NCI-H345 (cell line): Measurements from ENCODE around the gene SKIL.
A peak's percentile ranks its signal among the peaks of the same experiment; 100 is the strongest.
"Not testable (repeated sequence)": the region's sequence is repeated elsewhere in the genome, so short reads cannot be mapped to it uniquely, and the experiment has no call there.

Experiments used
- DNase-seq: peaks from one replicate; lab custom pipeline; 2025; lab: John Stamatoyannopoulos, UW

SKIL gene, protein sequence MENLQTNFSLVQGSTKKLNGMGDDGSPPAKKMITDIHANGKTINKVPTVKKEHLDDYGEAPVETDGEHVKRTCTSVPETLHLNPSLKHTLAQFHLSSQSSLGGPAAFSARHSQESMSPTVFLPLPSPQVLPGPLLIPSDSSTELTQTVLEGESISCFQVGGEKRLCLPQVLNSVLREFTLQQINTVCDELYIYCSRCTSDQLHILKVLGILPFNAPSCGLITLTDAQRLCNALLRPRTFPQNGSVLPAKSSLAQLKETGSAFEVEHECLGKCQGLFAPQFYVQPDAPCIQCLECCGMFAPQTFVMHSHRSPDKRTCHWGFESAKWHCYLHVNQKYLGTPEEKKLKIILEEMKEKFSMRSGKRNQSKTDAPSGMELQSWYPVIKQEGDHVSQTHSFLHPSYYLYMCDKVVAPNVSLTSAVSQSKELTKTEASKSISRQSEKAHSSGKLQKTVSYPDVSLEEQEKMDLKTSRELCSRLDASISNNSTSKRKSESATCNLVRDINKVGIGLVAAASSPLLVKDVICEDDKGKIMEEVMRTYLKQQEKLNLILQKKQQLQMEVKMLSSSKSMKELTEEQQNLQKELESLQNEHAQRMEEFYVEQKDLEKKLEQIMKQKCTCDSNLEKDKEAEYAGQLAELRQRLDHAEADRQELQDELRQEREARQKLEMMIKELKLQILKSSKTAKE

DNA sequence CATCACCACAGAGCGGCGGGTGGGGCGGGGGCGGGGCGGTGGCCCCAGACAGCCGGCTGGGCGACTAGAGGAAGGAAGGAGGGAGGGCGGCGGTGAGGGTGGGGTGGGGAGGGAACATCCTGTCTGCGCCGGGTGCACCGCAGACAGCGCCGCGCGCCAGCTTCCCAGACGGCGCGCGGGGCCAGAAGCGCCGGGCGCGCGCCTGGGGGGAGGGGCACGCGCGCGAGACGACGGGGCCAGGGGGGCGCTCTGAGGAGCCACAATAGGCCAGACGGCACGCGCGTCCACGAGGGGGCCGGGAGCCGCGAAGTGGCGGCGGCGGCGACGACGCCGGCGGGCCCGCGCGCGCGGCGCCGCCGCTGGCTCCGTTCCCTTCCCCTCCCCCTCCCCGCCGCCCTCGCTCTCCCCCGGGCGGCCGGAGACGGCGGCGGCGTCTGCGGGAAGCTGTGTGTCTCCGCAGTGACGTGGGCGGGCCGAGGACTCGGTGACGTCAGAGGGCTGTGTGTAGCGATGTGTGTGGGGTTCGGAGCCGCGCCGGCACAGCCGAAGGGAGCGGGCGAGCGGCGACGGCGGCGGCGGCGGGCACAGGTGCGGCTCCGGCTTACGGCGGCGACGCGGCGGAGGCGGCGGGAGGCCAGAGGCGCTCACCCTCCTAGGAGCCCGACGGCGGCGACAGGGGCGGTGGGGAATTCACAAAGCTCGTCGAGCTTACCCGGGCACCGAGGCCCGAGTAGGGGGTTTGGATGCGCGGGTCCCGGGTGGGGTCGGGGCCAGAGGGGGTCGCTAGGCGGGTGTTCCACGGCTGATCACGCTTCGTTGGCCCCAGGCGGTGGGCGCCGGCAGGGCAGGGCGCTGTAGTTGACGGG, at the start of gene SKIL:
Gene SKIL, plus strand, starts transcription at position 540 of the 866 bp plus-strand sequence. CDS start 2,617 bp downstream, outside the sequence.
- DNase-seq: peak; percentile 93

DNA sequence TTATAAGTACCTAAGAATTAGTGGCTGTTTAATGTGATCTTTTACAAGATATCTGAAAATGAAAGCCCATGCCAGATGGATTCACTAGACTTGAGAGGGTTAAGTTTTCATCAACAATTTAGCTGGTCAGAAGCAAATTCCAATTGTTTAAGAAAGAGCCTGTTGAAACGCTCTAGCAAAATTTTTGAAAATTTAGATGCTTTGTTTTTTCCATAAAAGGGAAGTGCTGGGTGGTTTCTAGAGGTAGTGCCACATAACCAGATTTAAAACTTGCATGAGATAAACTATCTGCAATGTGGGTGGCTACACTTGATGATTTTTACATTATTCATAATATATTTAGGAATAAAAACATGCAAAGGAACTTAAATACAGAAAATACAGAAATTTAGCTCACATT, 48.5 kb upstream of the SKIL start:
- DNase-seq: no peak

DNA sequence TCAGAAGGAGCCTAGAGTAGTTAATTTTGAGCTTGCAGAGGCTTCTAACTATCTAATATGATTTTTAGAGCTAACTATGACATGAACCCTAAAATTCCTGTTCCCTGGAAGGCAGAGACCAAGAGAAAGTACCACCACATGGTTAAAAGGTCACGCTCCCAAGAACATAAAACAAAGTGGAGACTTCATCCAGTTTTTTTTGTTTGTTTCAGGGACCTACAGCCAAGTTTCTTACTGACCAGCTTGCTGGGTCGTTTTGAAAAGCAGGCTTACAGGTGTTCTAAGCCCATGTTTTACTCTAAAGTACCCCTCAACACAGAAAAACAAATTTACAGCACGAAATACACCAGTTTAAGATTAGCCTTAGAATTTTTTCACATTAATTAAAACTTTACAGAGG, 39.6 kb upstream of the SKIL start:
- no peak for DNase-seq

DNA sequence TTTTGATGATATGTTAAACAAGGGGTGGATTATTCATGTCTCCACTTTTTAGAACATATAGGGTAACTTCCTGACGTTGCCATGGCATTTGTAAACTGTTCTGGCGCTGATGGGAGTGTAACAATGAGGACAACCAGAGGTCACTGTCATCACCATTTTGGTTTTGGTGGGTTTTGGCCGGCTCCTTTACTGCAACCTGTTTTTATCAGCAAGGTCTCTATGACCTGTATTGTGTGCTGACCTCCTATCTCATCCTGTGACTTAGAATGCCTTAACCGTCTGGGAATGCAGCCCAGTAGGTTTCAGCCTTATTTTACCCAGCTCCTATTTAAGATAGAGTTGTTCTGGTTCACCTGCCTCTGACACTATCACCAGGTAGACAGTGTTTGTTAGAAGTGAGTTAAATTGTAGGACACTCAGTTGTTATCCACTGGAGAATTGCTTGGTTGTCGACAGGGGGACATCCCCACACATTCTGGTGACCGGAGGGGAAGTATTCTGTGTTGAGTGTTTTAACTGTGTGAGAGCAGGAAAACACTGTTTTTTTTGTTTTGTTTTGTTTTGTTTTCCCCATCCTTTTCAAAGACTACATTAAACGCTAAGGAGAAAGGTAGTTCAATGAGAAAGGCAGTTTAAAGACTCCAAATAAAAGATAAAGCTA, 36.9 kb upstream of the SKIL start:
- no peak for DNase-seq

DNA sequence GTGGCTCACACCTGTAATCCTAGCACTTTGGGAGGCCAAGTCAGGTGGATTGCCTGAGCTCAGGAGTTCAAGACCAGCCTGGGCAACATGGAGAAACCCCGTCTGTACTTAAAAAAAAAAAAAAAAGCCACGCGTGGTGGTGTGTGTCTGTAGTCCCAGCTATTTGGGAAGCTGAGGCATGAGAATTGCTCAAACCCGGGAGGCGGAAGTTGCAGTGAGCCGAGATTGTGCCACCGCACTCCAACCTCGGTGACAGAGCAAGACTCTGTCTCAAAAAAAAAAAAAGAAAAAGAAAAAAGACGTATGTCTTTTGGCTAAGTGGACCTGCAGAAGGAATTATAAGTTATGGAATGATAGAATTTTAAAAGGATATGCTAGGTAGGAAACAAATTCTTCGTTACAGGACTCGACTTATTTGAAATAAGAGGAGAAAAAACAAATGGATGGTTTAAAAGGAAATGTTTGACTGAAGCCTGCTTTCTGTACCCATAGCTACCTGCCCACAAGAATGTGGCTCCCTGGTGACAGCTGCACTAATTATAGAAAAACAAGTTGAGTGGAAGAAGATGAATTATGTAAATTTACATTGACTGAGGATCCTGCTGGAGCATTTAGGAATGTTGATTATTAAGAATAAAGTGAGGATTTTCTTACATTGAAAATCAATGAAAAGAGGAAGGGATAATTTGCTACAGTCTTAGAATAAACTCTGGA, 36.0 kb upstream of the SKIL start:
- DNase-seq: no peak

DNA sequence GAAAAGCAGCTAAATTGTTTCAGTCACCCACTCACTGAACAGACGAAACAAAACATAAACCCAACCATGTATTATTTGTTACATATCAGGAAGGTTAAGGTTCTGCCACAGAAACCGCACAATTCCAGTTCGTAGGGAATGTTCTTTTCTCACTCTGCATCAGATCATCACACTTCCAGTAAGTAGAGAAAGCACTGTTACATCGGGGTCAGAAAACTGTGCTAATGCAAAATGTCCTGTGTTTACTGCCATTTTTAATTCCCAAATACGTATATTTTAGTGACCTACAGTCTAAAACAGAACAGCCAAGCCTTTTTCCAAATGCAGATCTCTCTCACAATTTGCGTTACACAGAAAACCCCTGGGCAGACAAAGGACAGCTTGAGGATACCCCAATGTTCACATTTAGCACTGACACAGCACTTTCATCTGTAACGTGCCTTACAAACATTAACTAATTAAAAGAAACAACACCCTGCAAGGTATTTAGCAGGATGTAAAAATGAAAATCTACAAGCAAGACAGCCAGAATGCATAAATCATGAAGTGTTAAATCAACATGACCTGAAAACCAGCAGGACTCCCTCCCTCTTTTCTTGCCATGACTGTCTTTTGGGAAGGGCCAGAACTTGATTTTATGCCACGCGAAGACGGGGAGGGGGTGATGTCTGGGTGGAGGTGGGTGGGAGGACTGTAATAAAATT, 34.8 kb upstream of the SKIL start:
- DNase-seq: no peak

DNA sequence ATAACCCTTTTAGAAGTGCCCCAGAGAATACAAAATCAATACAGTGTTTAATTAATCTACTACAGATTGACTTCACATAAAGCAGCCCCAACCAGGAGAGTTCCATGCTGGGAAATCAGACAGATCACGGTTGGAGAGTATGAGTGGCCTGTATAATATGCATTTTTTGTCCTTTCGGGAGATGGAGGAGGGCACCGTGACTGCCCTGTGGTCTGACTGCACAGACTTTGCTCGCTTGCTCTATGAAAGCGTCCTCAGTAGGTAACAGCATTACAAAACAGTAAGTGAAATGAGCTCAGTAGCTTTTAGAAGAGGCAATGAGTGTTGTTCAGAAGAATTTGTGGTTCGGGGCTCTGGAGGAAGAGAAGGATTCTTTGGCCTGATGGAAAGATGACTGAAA, 34.2 kb upstream of the SKIL start:
- no peak for DNase-seq

DNA sequence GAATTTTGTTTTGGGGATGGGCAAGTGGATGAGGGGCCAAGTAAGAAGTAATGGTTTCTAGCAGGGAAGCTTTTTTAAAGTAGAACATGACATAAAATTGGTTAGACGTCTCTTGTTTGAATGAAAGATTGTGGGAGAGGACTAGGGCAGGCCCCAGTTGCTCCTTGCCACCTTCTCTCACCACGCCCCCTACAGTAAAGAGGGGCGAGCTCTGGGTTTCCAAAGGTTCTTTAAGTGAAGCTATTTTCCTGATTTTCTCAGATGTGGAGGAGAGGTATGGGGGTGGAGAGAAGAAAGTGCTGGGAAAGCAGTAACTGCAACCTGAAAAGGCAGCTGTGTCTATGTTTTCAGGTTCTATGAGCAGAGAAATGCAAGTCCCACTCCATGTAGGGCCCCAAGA, 32.6 kb upstream of the SKIL start:
- DNase-seq: no peak

DNA sequence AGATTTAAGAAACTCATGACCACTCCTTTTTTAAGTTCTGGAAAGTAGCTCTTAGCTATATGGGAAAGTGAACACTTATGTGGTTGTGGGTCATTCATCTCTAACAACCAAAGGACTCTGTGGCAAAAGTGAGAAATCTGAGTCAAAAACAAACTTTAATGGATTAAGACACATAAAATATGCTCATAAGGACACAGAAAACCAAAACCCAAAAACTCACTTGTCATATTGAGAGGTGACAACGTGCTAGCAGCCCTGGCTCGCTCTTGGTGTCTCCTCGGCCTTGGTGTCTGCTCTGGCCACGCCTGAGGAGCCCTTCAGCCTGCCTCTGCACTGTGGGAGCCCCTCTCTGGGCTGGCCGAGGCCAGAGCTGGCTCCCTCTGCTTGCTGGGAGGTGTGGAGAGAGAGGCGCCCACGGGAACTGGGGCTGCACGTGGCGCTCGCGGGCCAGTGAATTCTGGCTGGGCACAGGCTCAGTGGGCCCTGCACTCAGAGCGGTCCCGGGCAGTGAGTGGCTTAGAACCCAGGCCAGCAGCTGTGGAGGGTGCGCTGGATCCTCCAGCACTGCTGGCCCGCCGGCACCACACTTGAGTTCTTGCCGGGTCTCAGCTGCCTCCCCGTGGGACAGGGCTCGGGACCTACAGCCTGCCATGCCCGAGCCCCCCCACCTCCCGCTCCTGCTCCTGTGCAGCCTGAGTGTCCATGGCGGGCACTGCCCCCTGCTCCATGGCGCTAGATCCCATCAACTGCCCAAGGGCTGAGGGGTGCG, 30.3 kb upstream of the SKIL start:
- no peak for DNase-seq

DNA sequence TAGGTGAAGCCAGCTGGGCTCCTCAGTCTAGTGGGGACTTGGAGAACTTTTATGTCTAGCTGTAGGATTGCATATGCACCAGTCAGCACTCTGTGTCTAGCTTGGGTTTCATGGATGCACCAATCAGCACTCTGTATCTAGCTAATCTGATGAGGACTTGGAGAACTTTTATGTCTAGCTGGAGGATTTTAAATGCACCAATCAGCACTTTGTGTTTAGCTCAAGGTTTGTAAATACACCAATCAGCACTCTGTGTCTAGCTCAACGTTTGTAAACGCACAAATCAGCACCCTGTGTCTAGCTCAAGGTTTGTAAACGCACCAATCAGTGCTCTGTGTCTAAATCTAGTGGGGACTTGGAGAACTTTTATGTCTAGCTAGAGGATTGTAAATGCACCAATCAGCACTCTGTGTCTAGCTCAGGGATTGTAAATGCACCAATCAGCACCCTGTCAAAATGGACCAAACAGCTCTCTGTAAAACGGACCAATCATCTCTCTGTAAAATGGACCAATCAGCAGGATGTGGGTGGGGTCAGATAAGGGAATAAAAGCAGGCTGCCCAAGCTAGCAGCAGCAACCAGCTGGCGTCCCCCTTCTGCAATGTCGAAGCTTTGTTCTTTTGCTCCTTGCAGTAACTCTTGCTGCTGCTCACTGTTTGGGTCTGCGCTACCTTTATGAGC, 29.5 kb upstream of the SKIL start:
- not testable (repeated sequence) for DNase-seq

DNA sequence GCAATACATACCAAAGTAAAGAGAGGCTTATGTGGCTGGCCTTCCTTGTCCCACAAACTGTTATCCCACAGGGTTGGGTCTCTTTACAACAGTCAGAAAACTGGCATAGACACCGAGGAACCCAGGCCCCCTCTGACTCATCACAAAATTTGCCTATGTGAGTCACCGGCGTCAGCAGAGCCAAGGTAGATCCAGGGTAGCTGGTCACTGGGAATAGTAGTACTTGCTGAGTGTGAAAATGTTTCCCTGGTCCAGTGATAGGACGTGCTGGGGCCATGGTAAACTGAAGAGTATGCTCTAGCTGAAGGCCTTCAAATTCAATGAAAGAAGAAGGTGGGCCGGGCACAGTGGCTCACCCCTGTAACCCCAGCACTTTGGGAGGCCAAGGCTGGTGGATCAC, 27.1 kb upstream of the SKIL start:
- no peak for DNase-seq

DNA sequence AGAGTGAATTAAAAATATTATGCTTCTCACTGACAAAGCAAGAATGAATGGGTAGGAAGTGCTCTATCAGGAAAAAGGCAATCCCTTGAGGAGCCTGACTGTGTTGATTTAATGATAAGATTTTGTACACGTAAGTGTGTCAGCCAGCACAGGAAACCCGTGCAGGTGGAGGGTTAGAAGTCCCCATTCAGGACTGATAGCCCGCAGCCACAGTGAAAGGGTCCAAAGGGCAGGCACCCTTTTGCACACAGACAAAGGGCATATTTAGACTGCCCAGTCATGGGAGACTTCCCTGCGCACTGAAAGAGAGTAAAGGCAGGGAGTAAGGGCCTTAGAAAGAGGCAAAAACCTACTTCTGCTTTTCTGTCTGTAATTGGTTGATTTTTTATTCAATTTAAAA, 26.4 kb upstream of the SKIL start:
- DNase-seq: no peak

DNA sequence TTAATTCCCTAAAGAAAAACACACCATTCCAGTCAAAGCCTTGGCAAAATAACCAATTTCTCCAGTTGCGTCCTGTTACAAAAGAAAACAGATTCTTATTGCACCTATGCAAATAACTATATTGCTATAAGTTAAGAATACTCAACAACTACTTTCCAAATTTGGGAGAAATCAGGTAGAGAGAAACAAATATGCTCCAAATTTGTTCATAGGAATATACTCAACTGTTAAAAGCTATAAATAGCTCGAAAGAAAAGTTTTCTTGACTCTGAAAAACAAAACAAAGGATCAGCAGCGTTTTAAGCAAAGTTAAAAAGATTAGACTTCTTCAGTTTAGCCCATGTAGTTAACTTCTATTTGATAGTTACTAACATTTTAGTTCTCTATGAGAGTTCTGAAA, 20.1 kb upstream of the SKIL start:
- DNase-seq: no peak

DNA sequence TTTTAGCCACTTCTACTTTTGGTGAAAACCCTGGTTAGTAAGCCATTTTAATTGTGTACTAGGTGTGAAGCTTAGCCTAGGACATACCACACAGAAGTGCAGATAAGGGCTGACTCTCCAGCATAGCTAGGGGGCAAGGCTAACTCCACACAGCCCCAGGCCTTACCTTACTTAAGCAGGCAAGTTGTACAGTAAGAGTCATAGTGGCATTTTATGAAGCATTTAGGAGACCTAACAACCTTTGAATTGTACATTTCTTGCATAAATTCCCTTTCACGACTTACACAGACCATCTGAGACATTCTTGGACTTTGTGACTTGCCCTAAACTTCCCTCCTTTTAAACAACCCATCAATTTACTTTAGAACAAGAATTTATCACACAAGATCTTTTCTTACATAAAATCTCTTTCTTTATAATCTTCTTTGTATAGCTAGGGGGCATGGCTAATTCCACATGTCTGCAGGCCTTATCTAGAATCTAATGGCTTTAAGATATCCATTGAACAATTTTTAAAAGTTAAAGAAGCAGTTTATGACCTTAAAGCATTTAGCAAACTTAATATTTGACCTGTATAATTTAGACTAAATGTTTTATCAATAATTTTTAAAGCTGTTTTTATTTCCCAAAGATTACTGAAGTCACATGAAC, 18.7 kb upstream of the SKIL start:
- DNase-seq: no peak

DNA sequence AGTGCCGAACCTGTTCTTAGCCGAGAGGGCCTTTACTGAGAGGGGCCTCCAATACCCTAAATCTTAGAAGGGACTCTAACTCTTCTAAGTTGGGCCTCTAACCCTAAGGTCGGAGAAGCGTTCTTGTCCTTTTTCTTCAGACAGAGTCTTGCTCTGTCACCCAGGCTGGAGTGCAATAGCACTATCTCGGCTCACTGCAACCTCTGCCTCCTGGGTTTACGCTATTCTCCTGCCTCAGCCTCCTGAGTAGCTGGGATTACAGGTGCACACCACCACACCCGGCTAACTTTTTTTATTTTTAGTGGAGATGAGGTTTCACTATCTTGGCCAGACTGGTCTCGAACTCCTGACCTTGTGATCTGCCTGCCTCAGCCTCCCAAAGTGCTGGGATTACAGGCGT, 15.2 kb upstream of the SKIL start:
- not testable (repeated sequence) for DNase-seq

DNA sequence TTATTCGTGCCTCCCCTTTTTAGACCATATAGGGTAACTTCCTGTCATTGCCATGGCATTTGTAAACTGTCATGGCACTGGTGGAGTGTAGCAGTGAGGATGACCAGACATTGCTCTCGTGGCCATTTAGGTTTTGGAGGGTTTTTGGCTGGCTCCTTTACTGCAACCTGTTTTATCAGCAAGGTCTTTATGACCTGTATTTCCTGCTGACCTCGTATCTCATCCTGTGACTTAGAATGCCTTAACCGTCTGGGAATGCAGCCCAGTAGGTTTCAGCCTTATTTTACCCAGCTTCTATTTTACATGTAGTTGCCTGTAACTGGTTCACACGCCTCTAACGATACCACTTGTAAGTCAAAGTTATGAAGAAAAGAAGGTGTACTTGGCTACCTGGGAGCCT, 13.7 kb upstream of the SKIL start:
- DNase-seq: not testable (repeated sequence)

DNA sequence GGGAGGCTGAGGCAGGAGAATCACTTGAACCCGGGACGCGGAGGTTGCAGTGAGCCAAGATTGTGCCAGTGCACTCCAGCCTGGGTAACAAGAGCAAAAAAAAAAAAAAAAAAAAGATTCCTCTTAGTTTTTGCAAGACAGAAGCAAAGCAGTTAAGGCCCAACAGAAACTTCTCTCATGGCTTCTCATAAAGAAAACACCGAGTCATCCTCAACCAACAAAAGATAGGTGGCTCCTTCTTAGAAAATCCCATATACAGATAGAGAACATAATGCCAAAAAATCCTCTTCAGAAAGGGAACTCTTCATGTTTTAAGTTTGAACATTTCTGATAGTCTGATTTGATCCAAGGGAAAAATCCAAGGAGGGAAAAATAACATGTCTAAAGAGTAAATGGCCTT, 12.5 kb upstream of the SKIL start:
- no peak for DNase-seq

DNA sequence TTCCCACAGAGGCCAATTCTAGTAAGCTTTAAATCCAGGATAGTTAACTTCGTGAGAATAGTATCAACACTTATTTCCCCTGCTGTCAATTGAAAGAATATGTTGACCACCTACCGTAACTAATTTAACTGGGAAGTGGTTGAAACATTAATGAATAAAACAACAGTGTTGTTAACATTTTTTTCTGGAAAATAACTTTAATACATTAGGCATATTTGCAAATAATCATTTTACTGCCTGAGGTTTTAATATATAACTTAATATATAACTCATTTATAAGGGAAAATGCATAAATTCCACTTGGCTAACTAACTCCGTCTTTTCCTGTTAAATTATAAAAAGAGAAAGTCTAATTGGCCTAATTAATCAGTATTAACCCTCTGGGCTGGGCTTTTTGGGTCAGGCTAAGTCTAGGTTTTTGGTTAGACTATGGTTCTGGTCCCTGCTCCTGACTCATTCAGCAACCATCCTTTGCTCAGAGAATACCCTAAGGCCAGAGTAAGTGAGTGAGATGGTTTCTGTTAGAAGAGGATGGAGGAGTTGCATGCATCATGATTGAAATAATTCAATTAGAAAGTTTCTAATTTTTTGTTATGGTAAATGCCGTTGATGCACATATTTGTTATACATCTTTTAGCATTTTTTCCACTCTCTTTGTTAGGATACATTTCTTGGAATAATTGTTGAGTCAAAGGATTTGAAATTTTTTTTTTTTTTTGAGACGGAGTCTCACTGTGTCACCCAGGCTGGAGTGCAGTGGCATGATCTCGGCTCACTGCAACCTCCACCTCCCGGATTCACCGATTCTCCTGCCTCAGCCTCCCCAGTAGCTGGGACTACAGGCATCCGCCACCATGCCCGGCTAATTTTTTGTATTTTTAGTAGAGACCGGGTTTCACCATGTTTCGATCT, 10.8 kb upstream of the SKIL start:
- DNase-seq: no peak
